Measurements from ENCODE around the gene PIK3R1.

DNA sequence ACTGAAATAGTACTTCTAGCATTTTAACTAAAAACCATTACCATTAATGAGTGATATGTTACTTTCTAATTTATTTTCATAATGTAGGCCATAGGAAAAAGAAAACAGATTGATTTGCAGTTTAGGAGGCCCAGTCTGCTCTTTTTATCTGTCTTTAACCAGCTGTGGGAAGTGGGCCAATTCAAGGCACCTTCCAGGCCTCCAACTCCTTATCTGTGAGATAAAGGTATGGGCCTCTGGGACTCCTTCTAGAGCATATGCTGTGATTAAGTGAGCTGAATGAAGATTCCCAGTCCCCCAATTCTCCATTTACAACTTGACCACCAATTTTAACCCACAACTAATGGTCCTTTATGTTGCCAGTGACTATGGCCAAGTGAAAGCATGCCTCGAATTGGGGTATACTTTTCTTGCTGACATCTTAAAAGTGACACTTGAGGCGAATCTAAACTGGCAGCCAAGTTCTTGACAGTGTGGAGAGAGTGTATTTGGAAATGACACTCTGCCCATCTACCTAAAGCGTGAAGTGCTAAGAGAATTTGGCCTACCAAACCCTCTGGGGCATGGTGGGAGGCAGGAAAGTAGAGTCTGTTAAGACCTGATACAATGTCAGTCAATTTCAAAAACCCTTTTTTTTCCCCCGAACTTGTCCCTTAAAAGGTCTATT is 88.3 kb downstream of the PIK3R1 start:
- TF ChIP-seq, protein P1, sequence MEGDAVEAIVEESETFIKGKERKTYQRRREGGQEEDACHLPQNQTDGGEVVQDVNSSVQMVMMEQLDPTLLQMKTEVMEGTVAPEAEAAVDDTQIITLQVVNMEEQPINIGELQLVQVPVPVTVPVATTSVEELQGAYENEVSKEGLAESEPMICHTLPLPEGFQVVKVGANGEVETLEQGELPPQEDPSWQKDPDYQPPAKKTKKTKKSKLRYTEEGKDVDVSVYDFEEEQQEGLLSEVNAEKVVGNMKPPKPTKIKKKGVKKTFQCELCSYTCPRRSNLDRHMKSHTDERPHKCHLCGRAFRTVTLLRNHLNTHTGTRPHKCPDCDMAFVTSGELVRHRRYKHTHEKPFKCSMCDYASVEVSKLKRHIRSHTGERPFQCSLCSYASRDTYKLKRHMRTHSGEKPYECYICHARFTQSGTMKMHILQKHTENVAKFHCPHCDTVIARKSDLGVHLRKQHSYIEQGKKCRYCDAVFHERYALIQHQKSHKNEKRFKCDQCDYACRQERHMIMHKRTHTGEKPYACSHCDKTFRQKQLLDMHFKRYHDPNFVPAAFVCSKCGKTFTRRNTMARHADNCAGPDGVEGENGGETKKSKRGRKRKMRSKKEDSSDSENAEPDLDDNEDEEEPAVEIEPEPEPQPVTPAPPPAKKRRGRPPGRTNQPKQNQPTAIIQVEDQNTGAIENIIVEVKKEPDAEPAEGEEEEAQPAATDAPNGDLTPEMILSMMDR (IDR thresholded peaks at IDR 0.05; ENCODE audit: low read depth, low read length, missing input control): no peak
- TF ChIP-seq RAD21 (IDR thresholded peaks at IDR 0.05) (no peak), YY1 (IDR thresholded peaks at IDR 0.05) (no peak), RXRA (IDR thresholded peaks at IDR 0.05) (no peak), NR2F2 (IDR thresholded peaks at IDR 0.05) (no peak), FOXA1 (IDR thresholded peaks at IDR 0.05) (no peak), EGR1 (IDR thresholded peaks at IDR 0.05; ENCODE audit: low read depth in 2 of 2) (no peak)
- TF ChIP-seq, protein P2, sequence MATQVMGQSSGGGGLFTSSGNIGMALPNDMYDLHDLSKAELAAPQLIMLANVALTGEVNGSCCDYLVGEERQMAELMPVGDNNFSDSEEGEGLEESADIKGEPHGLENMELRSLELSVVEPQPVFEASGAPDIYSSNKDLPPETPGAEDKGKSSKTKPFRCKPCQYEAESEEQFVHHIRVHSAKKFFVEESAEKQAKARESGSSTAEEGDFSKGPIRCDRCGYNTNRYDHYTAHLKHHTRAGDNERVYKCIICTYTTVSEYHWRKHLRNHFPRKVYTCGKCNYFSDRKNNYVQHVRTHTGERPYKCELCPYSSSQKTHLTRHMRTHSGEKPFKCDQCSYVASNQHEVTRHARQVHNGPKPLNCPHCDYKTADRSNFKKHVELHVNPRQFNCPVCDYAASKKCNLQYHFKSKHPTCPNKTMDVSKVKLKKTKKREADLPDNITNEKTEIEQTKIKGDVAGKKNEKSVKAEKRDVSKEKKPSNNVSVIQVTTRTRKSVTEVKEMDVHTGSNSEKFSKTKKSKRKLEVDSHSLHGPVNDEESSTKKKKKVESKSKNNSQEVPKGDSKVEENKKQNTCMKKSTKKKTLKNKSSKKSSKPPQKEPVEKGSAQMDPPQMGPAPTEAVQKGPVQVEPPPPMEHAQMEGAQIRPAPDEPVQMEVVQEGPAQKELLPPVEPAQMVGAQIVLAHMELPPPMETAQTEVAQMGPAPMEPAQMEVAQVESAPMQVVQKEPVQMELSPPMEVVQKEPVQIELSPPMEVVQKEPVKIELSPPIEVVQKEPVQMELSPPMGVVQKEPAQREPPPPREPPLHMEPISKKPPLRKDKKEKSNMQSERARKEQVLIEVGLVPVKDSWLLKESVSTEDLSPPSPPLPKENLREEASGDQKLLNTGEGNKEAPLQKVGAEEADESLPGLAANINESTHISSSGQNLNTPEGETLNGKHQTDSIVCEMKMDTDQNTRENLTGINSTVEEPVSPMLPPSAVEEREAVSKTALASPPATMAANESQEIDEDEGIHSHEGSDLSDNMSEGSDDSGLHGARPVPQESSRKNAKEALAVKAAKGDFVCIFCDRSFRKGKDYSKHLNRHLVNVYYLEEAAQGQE (IDR thresholded peaks at IDR 0.05): no peak
